ENCODE measurements around the gene RALY.

Gene RALY

GRCh38 chr20:33999025-33999649 lies 5.4 kb downstream of the RALY start:
- Mint-ChIP-seq H3K27ac (peak overlapping the region; percentile 66), H3K4me1 (ENCODE audit: low read depth) (peaks cover 89% of the 10 kb centered on the region), H3K27me3 (no peaks in the 10 kb centered on the region), H3K9me3 (ENCODE audit: low read depth) (no peaks in the 10 kb centered on the region), H3K36me3 (peaks cover 8% of the 10 kb centered on the region), H3K4me3 (peak overlapping the region; percentile 55)

GRCh38 chr20:34001378-34001777 lies 7.7 kb downstream of the RALY start:
- Mint-ChIP-seq H3K4me1 (ENCODE audit: low read depth) (peaks cover 96% of the 10 kb centered on the region), H3K27me3 (no peaks in the 10 kb centered on the region), H3K27ac (no peak overlapping the region), H3K4me3 (peak overlapping the region; percentile 21), H3K9me3 (ENCODE audit: low read depth) (no peaks in the 10 kb centered on the region), H3K36me3 (peaks cover 8% of the 10 kb centered on the region)

- no peaks in the 10 kb centered on the region for H3K9me3 Mint-ChIP-seq (ENCODE audit: low read depth)
Measured at GRCh38 chr20:34004227-34004626, 10.5 kb downstream of the RALY start.

GRCh38 chr20:34004790-34005457 lies 11.2 kb downstream of the RALY start:
- Mint-ChIP-seq H3K27ac (peak overlapping the region; percentile 47), H3K27me3 (no peaks in the 10 kb centered on the region), H3K4me1 (ENCODE audit: low read depth) (peaks cover 92% of the 10 kb centered on the region), H3K9me3 (ENCODE audit: low read depth) (no peaks in the 10 kb centered on the region), H3K4me3 (peak overlapping the region; percentile 24), H3K36me3 (peaks cover 6% of the 10 kb centered on the region)

More at GRCh38 chr20:34004227-34004626, 10.5 kb downstream of the RALY start:
- no peak overlapping the region for H3K4me3 Mint-ChIP-seq
- H3K27ac Mint-ChIP-seq: no peak overlapping the region
- H3K36me3 Mint-ChIP-seq: peaks cover 6% of the 10 kb centered on the region
- peaks cover 92% of the 10 kb centered on the region for H3K4me1 Mint-ChIP-seq (ENCODE audit: low read depth)
- H3K27me3 Mint-ChIP-seq: no peaks in the 10 kb centered on the region

GRCh38 chr20:34006619-34007018 lies 12.9 kb downstream of the RALY start:
- peaks cover 92% of the 10 kb centered on the region for H3K4me1 Mint-ChIP-seq (ENCODE audit: low read depth)
- H3K4me3 Mint-ChIP-seq: no peak overlapping the region
- no peaks in the 10 kb centered on the region for H3K9me3 Mint-ChIP-seq (ENCODE audit: low read depth)
- H3K36me3 Mint-ChIP-seq: peaks cover 6% of the 10 kb centered on the region
- no peaks in the 10 kb centered on the region for H3K27me3 Mint-ChIP-seq
- peak overlapping the region; percentile 37 for H3K27ac Mint-ChIP-seq

GRCh38 chr20:34008477-34008876 lies 14.8 kb downstream of the RALY start:
- H3K4me3 Mint-ChIP-seq: peak overlapping the region; percentile 65

GRCh38 chr20:34010405-34010931 lies 16.8 kb downstream of the RALY start:
- peak overlapping the region; percentile 17 for H3K4me3 Mint-ChIP-seq
- H3K27me3 Mint-ChIP-seq: no peaks in the 10 kb centered on the region
- H3K27ac Mint-ChIP-seq: no peak overlapping the region
- H3K36me3 Mint-ChIP-seq: peaks cover 2% of the 10 kb centered on the region
- peaks cover 91% of the 10 kb centered on the region for H3K4me1 Mint-ChIP-seq (ENCODE audit: low read depth)
- H3K9me3 Mint-ChIP-seq (ENCODE audit: low read depth): no peaks in the 10 kb centered on the region

More at GRCh38 chr20:34008477-34008876, 14.8 kb downstream of the RALY start:
- H3K27ac Mint-ChIP-seq: peak overlapping the region; percentile 72
- H3K27me3 Mint-ChIP-seq: no peaks in the 10 kb centered on the region
- H3K36me3 Mint-ChIP-seq: peaks cover 2% of the 10 kb centered on the region
- H3K4me1 Mint-ChIP-seq (ENCODE audit: low read depth): peaks cover 92% of the 10 kb centered on the region
- no peaks in the 10 kb centered on the region for H3K9me3 Mint-ChIP-seq (ENCODE audit: low read depth)

GRCh38 chr20:34011275-34011674 lies 17.6 kb downstream of the RALY start:
- Mint-ChIP-seq H3K4me1 (ENCODE audit: low read depth) (peaks cover 91% of the 10 kb centered on the region), H3K4me3 (no peak overlapping the region), H3K36me3 (peaks cover 2% of the 10 kb centered on the region), H3K27me3 (no peaks in the 10 kb centered on the region), H3K27ac (peak overlapping the region; percentile 64), H3K9me3 (ENCODE audit: low read depth) (no peaks in the 10 kb centered on the region)

- Mint-ChIP-seq H3K27ac (peak overlapping the region; percentile 35), H3K27me3 (no peaks in the 10 kb centered on the region), H3K36me3 (peaks cover 2% of the 10 kb centered on the region), H3K9me3 (ENCODE audit: low read depth) (no peaks in the 10 kb centered on the region), H3K4me3 (peak overlapping the region; percentile 43), H3K4me1 (ENCODE audit: low read depth) (peaks cover 93% of the 10 kb centered on the region)
Measured at GRCh38 chr20:34012330-34012729, 18.6 kb downstream of the RALY start.

- H3K4me1 Mint-ChIP-seq (ENCODE audit: low read depth): peaks cover 96% of the 10 kb centered on the region
- H3K4me3 Mint-ChIP-seq: peak overlapping the region; percentile 43
- no peaks in the 10 kb centered on the region for H3K27me3 Mint-ChIP-seq
- H3K27ac Mint-ChIP-seq: peak overlapping the region; percentile 35
- H3K36me3 Mint-ChIP-seq: peaks cover 2% of the 10 kb centered on the region
- H3K9me3 Mint-ChIP-seq (ENCODE audit: low read depth): no peaks in the 10 kb centered on the region
Measured at GRCh38 chr20:34012735-34013134, 19.0 kb downstream of the RALY start.

GRCh38 chr20:34013554-34013953 lies 19.8 kb downstream of the RALY start:
- no peaks in the 10 kb centered on the region for H3K9me3 Mint-ChIP-seq (ENCODE audit: low read depth)
- H3K36me3 Mint-ChIP-seq: no peaks in the 10 kb centered on the region
- no peaks in the 10 kb centered on the region for H3K27me3 Mint-ChIP-seq
- H3K4me3 Mint-ChIP-seq: no peak overlapping the region
- peaks cover 95% of the 10 kb centered on the region for H3K4me1 Mint-ChIP-seq (ENCODE audit: low read depth)
- no peak overlapping the region for H3K27ac Mint-ChIP-seq

- peaks cover 90% of the 10 kb centered on the region for H3K4me1 Mint-ChIP-seq (ENCODE audit: low read depth)
- H3K36me3 Mint-ChIP-seq: peaks cover 2% of the 10 kb centered on the region
- no peak overlapping the region for H3K4me3 Mint-ChIP-seq
- peak overlapping the region; percentile 2 for H3K27ac Mint-ChIP-seq
- no peaks in the 10 kb centered on the region for H3K9me3 Mint-ChIP-seq (ENCODE audit: low read depth)
- H3K27me3 Mint-ChIP-seq: no peaks in the 10 kb centered on the region
Measured at GRCh38 chr20:34014878-34015277, 21.2 kb downstream of the RALY start.

- no peak overlapping the region for H3K4me3 Mint-ChIP-seq
- H3K27me3 Mint-ChIP-seq: no peaks in the 10 kb centered on the region
- H3K27ac Mint-ChIP-seq: peak overlapping the region; percentile 47
- peaks cover 90% of the 10 kb centered on the region for H3K4me1 Mint-ChIP-seq (ENCODE audit: low read depth)
- no peaks in the 10 kb centered on the region for H3K9me3 Mint-ChIP-seq (ENCODE audit: low read depth)
- peaks cover 4% of the 10 kb centered on the region for H3K36me3 Mint-ChIP-seq
Measured at GRCh38 chr20:34015401-34016335, 22.0 kb downstream of the RALY start.

- H3K27ac Mint-ChIP-seq: peak overlapping the region; percentile 69
- H3K4me1 Mint-ChIP-seq (ENCODE audit: low read depth): peaks cover 85% of the 10 kb centered on the region
- H3K9me3 Mint-ChIP-seq (ENCODE audit: low read depth): no peaks in the 10 kb centered on the region
- H3K36me3 Mint-ChIP-seq: peaks cover 4% of the 10 kb centered on the region
- no peaks in the 10 kb centered on the region for H3K27me3 Mint-ChIP-seq
- H3K4me3 Mint-ChIP-seq: no peak overlapping the region
Measured at GRCh38 chr20:34016736-34017135, 23.0 kb downstream of the RALY start.

GRCh38 chr20:34017610-34018009 lies 23.9 kb downstream of the RALY start:
- peak overlapping the region; percentile 69 for H3K27ac Mint-ChIP-seq
- no peaks in the 10 kb centered on the region for H3K9me3 Mint-ChIP-seq (ENCODE audit: low read depth)
- H3K4me1 Mint-ChIP-seq (ENCODE audit: low read depth): peaks cover 85% of the 10 kb centered on the region
- peaks cover 4% of the 10 kb centered on the region for H3K36me3 Mint-ChIP-seq
- no peaks in the 10 kb centered on the region for H3K27me3 Mint-ChIP-seq
- H3K4me3 Mint-ChIP-seq: no peak overlapping the region

Measured in activated naive CD8-positive, alpha-beta T cell (primary cell).